ENCODE measurements around the gene PHC3.

DNA sequence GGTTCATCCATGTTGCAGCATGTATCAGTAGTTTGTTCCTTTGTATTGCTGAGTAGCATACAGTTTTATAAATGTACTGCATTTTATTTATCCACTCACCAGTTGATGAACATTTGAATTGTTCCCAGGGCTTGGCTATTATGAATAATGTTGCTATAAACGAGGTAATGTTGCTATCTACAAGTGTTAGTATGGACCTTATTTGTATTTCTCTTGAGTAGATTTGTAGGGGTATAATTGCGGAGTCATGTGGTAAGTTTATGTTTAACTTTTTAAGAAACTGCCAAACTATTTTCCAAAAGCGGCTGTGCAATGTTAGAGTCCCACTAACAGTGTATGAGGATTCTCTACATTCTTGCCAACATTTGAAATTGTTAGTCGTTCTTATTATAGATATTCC, 130.8 kb downstream of the PHC3 start:
- TF ChIP-seq, protein P1, sequence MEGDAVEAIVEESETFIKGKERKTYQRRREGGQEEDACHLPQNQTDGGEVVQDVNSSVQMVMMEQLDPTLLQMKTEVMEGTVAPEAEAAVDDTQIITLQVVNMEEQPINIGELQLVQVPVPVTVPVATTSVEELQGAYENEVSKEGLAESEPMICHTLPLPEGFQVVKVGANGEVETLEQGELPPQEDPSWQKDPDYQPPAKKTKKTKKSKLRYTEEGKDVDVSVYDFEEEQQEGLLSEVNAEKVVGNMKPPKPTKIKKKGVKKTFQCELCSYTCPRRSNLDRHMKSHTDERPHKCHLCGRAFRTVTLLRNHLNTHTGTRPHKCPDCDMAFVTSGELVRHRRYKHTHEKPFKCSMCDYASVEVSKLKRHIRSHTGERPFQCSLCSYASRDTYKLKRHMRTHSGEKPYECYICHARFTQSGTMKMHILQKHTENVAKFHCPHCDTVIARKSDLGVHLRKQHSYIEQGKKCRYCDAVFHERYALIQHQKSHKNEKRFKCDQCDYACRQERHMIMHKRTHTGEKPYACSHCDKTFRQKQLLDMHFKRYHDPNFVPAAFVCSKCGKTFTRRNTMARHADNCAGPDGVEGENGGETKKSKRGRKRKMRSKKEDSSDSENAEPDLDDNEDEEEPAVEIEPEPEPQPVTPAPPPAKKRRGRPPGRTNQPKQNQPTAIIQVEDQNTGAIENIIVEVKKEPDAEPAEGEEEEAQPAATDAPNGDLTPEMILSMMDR (IDR thresholded peaks at IDR 0.05): no peak
- no peak for TF ChIP-seq POLR2A (IDR thresholded peaks at IDR 0.05)
- no peak for TF ChIP-seq POLR2AphosphoS5 (IDR thresholded peaks at IDR 0.05)
